GM10847 (cell line): ENCODE measurements around the gene TMEM179.

Experiments
- POLR2A ChIP-seq: IDR thresholded peaks from 2 replicates; pipeline ENCODE4 v1.6.1; 2011; ENCODE audit not compliant: insufficient read length; ENCODE audit errors: extremely low read depth

The TMEM179 gene

GRCh38 chr14:104550861-104551728 is 53.5 kb downstream of the TMEM179 start:
- no peak for TF ChIP-seq POLR2A

- no peak for TF ChIP-seq POLR2A
Observed at GRCh38 chr14:104550340-104550860, 54.2 kb downstream of the TMEM179 start.

GRCh38 chr14:104549536-104550339 is 54.8 kb downstream of the TMEM179 start:
- TF ChIP-seq POLR2A: no peak

- no peak for TF ChIP-seq POLR2A
Observed at GRCh38 chr14:104548802-104549535, 55.6 kb downstream of the TMEM179 start.

- no peak for TF ChIP-seq POLR2A
Observed at GRCh38 chr14:104547998-104548700, 56.4 kb downstream of the TMEM179 start.

GRCh38 chr14:104547310-104547997 is 57.1 kb downstream of the TMEM179 start:
- no peak for TF ChIP-seq POLR2A

- no peak for TF ChIP-seq POLR2A
Observed at GRCh38 chr14:104546591-104547309, 57.8 kb downstream of the TMEM179 start.

- no peak for TF ChIP-seq POLR2A
Observed at GRCh38 chr14:104545942-104546501, 58.5 kb downstream of the TMEM179 start.

GRCh38 chr14:104545151-104545941 is 59.2 kb downstream of the TMEM179 start:
- TF ChIP-seq POLR2A: no peak

- TF ChIP-seq POLR2A: no peak
Observed at GRCh38 chr14:104544362-104544961, 60.1 kb downstream of the TMEM179 start.

- TF ChIP-seq POLR2A: no peak
Observed at GRCh38 chr14:104542871-104543830, 61.4 kb downstream of the TMEM179 start.
